B cell (primary cell): ENCODE results near the gene VKORC1. TPM values are rescaled to one million over a fixed set of nuclear protein-coding genes. Genes with fewer than 3 reads are reported as not detected.

Experiments used
- ATAC-seq: fragments of 200-7000 bp; cut with Tn5 transposase; one replicate; pipeline ENCODE4 v1.10.0; 2021; ENCODE audit warnings: low read depth, mild to moderate bottlenecking, moderate number of reproducible peaks, moderate library complexity
- CTCF ChIA-PET: fragments of 350-600 bp; sonication (Branson Sonifier 250); formaldehyde crosslinking; loops from one replicate; lab custom pipeline; 2021; ENCODE audit warnings: antibody characterized with exemption, inconsistent platforms; lab: Charles Lee
- POLR2A ChIA-PET: fragments of 350-600 bp; sonication (Branson Sonifier 250); formaldehyde crosslinking; loops from one replicate; lab custom pipeline; 2021; ENCODE audit warnings: antibody characterized with exemption; lab: Charles Lee
- DNase-seq: peaks from one replicate; pipeline ENCODE4 v3.0.0; 2013
- H2AFZ ChIP-seq: 2 replicates; pipeline ENCODE4 v1.6.1; 2012; ENCODE audit warnings: mild to moderate bottlenecking, low read depth, low read length; ENCODE audit not compliant: insufficient read depth, poor library complexity, severe bottlenecking
- H3K27ac ChIP-seq, 2 donors: 1 replicate in 1 of 2; 2 replicates in 1 of 2; pipeline ENCODE4 v1.5.1; 2012 to 2013; ENCODE audit warnings: low read length in 2 of 2, mild to moderate bottlenecking in 2 of 2, moderate library complexity in 1 of 2
- H3K27me3 ChIP-seq, 4 experiments: fragments of 200-600 bp in 1 of 4; sonication (generic) in 1 of 4; replicated peaks in 1 of 4; 1 replicate in 2 of 4; 2 replicates in 2 of 4; pipeline versions ENCODE4 v1.6.1 to v1.7.0; 2013 to 2016; ENCODE audit warnings: low read length in 3 of 4, mild to moderate bottlenecking in 2 of 4, mixed read lengths in 1 of 4, moderate library complexity in 1 of 4; ENCODE audit not compliant: insufficient read depth in 4 of 4, control insufficient read depth in 3 of 4; ENCODE audit errors: control extremely low read depth in 1 of 4
- H3K36me3 ChIP-seq, 2 experiments: replicated peaks in 1 of 2; 1 replicate in 1 of 2; 2 replicates in 1 of 2; pipeline versions ENCODE4 v1.6.1 to v1.7.1; 2013; ENCODE audit warnings: low read length in 1 of 2; ENCODE audit not compliant: insufficient read depth in 2 of 2, control insufficient read depth in 1 of 2; ENCODE audit errors: control extremely low read depth in 1 of 2, extremely low read depth in 1 of 2
- H3K4me1 ChIP-seq, 2 donors: fragments of 200-600 bp in 1 of 2; sonication (generic) in 1 of 2; 1 replicate in 1 of 2; 2 replicates in 1 of 2; pipeline versions ENCODE4 v1.5.1 to v1.6.1; 2013 to 2017; ENCODE audit warnings: low read length in 2 of 2; ENCODE audit not compliant: control insufficient read depth in 2 of 2, insufficient read depth in 2 of 2
- H3K4me2 ChIP-seq: replicated peaks from 2 replicates; pipeline ENCODE3; 2012; ENCODE audit warnings: mild to moderate bottlenecking, low read depth, low read length; ENCODE audit not compliant: poor library complexity, severe bottlenecking
- H3K4me3 ChIP-seq, 5 experiments: fragments of 200-600 bp in 1 of 5; sonication (generic) in 1 of 5; 1 replicate in 3 of 5; 2 replicates in 2 of 5; pipeline versions ENCODE4 v1.5.1 to v1.7.0; 2011 to 2016; ENCODE audit warnings: low read length in 4 of 5, mild to moderate bottlenecking in 4 of 5, low read depth in 2 of 5, control low read depth in 1 of 5, moderate library complexity in 1 of 5; ENCODE audit not compliant: insufficient read depth in 1 of 5; ENCODE audit errors: control extremely low read depth in 1 of 5, extremely low read depth in 1 of 5
- H3K79me2 ChIP-seq: fragments of 200-600 bp; sonication (generic); one replicate; pipeline ENCODE4 v1.6.0; 2016; ENCODE audit warnings: low read length; ENCODE audit not compliant: control insufficient read depth, insufficient read depth
- H3K9ac ChIP-seq: fragments of 200-600 bp; sonication (generic); 2 replicates; pipeline ENCODE4 v1.6.1; 2017; ENCODE audit warnings: mild to moderate bottlenecking, low read length, moderate library complexity
- H3K9me3 ChIP-seq, 3 donors: one replicate each; pipeline versions ENCODE4 v1.6.1 to v1.7.1; 2013; ENCODE audit warnings: low read length in 2 of 3; ENCODE audit not compliant: control insufficient read depth in 2 of 3, insufficient read depth in 1 of 3; ENCODE audit errors: control extremely low read depth in 1 of 3
- H4K20me1 ChIP-seq: 2 replicates; pipeline ENCODE4 v1.6.0; 2012; ENCODE audit warnings: mild to moderate bottlenecking, low read length; ENCODE audit not compliant: insufficient read depth, control insufficient read depth, poor library complexity, severe bottlenecking
- H3K27ac Mint-ChIP-seq: one replicate; pipeline ENCODE4 v1.8.0; 2021; ENCODE audit warnings: mixed read lengths
- H3K27me3 Mint-ChIP-seq: one replicate; pipeline ENCODE4 v1.8.0; 2021; ENCODE audit warnings: mixed read lengths
- H3K4me1 Mint-ChIP-seq: one replicate; pipeline ENCODE4 v1.8.0; 2021; ENCODE audit warnings: mixed read lengths
- H3K4me3 Mint-ChIP-seq: one replicate; pipeline ENCODE4 v1.8.0; 2021; ENCODE audit warnings: mixed read lengths
- H3K9me3 Mint-ChIP-seq: one replicate; pipeline ENCODE4 v1.8.0; 2022; ENCODE audit warnings: mixed read lengths; ENCODE audit not compliant: insufficient read depth
- CTCF ChIP-seq: fragments of 200-600 bp; IDR thresholded peaks from one replicate; pipeline ENCODE4 v1.8.0; 2022; ENCODE audit warnings: antibody characterized with exemption, mild to moderate bottlenecking
- EZH2 ChIP-seq: IDR thresholded peaks from 2 replicates; pipeline ENCODE4 v1.6.1; 2012; ENCODE audit warnings: borderline replicate concordance, low read depth, mild to moderate bottlenecking, moderate library complexity, low read length; ENCODE audit not compliant: insufficient read depth, poor library complexity, severe bottlenecking
- WGBS: methylation state at CpG from one replicate; pipeline ENCODE4 v1.1.5; 2013; ENCODE audit warnings: missing lambda C conversion rate; ENCODE audit not compliant: insufficient coverage; 5-methylcytosine and 5-hydroxymethylcytosine counted together
- intact Hi-C: fragments of 100-400 bp; cut with micrococcal nuclease; formaldehyde crosslinking; loops from one replicate; pipeline ENCODE4 v1.10.0; 2022
- polyA plus RNA-seq: library from polyadenylated mRNA; depleted of rRNA; stranded (reverse); fragments of >200 nt; gene quantifications from 2 replicates; pipeline ENCODE4 v1.2.3, GENCODE V29; 2012
- total RNA-seq, 2 donors: library from RNA; stranded (reverse); fragments of 120-200 nt in 1 of 2; gene quantifications; 1 replicate in 1 of 2; 2 replicates in 1 of 2; pipeline versions ENCODE4 v1.2.3 to v1.2.4, GENCODE V29; 2013 to 2022

VKORC1 gene
- total and polyA plus RNA-seq, 2 donors (not counting 1 experiment from before 2014, with no cell fraction given): 31.8 to 45.7 TPM

GRCh38 chr16:31131416-31131815, 36.8 kb upstream of the VKORC1 start:
- Histone ChIP-seq H3K36me3 (peaks cover 0 to 52% of the 10 kb centered on the region in 2 experiments), H3K4me3 (no peak overlapping the region), H4K20me1 (no peaks in the 10 kb centered on the region), H2AFZ (no peak overlapping the region), H3K27ac (no peak overlapping the region), H3K27me3 (no peaks in the 10 kb centered on the region), H3K4me2 (no peak overlapping the region), H3K9me3 (no peaks in the 10 kb centered on the region), H3K4me1 (no peaks in the 10 kb centered on the region), H3K9ac (no peak overlapping the region), H3K79me2 (peaks cover 8% of the 10 kb centered on the region)
- Mint-ChIP-seq H3K4me1 (no peaks in the 10 kb centered on the region), H3K27ac (no peak overlapping the region), H3K4me3 (no peak overlapping the region), H3K9me3 (no peaks in the 10 kb centered on the region), H3K27me3 (no peaks in the 10 kb centered on the region)
- no peak for TF ChIP-seq CTCF
- no peak for TF ChIP-seq EZH2
- intact Hi-C loops: no loop called here
- ATAC-seq (no peak), DNase-seq (no peak)
- WGBS: 95% methylated on average over 10 of the region's 11 CpGs
- POLR2A ChIA-PET: no interaction called here
- CTCF ChIA-PET: interaction anchor here (1.0 to 1.2 kb wide), 2 partner anchors 15 to 33 kb away, joined by 3 read pairs; no protein-coding TSS in a partner anchor

DNA sequence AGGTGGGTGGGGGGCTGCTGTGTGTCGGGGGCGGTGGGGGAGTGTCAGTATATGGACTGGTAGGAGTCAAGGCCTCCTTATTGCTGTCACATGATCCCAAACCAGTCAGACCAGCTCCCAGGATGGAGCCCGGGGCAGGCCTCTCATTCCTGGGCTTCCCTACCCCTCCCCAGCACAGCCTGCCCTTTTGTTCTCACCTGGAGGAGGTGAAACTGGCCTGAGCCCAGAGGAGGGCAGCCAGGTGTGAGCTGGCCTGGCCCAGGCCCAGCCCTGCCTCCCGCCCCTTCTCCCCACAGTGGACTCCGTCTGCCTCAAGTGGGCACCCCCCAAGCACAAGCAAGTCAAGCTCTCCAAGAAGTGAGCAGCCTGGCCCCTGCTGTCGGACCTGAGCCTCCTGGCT, 36.3 kb upstream of the VKORC1 start:
- Histone ChIP-seq H3K27me3 (no peaks in the 10 kb centered on the region), H3K27ac (no peak overlapping the region), H3K4me2 (no peak overlapping the region), H4K20me1 (no peaks in the 10 kb centered on the region), H3K9ac (no peak overlapping the region), H3K9me3 (no peaks in the 10 kb centered on the region), H2AFZ (no peak overlapping the region), H3K4me1 (no peaks in the 10 kb centered on the region), H3K79me2 (peaks cover 8% of the 10 kb centered on the region), H3K4me3 (no peak overlapping the region), H3K36me3 (peaks cover 0 to 52% of the 10 kb centered on the region in 2 experiments)
- H3K27ac Mint-ChIP-seq: no peak overlapping the region
- H3K27me3 Mint-ChIP-seq: no peaks in the 10 kb centered on the region
- POLR2A ChIA-PET: interaction anchor here (0.6 kb wide), 1 partner anchor 15 kb away, joined by 3 read pairs; no protein-coding TSS in a partner anchor
- no peak overlapping the region for H3K4me3 Mint-ChIP-seq
- ATAC-seq (no peak), DNase-seq (no peak)
- 95% methylated on average over 3 of the region's 6 CpGs for WGBS
- intact Hi-C loops: no loop called here
- H3K4me1 Mint-ChIP-seq: no peaks in the 10 kb centered on the region
- TF ChIP-seq EZH2 (no peak), CTCF (no peak)
- CTCF ChIA-PET: interaction anchor here (1.0 to 1.2 kb wide), 2 partner anchors 16 to 32 kb away, joined by 3 read pairs; no protein-coding TSS in a partner anchor
- no peaks in the 10 kb centered on the region for H3K9me3 Mint-ChIP-seq
